Activated CD4-positive, CD25-positive, alpha-beta regulatory T cell treated with anti-CD3 and anti-CD28 coated beads, Interleukin-2, amount 50 U/mL, for 72 hours (primary cell): ENCODE measurements around the gene OS9.
"Not testable (repeated sequence)": the region's sequence is repeated elsewhere in the genome, so short reads cannot be mapped to it uniquely, and the experiment has no call there.

Source experiments
- DNase-seq: peaks from one replicate; pipeline ENCODE4 v3.0.0; 2021

Gene OS9, protein sequence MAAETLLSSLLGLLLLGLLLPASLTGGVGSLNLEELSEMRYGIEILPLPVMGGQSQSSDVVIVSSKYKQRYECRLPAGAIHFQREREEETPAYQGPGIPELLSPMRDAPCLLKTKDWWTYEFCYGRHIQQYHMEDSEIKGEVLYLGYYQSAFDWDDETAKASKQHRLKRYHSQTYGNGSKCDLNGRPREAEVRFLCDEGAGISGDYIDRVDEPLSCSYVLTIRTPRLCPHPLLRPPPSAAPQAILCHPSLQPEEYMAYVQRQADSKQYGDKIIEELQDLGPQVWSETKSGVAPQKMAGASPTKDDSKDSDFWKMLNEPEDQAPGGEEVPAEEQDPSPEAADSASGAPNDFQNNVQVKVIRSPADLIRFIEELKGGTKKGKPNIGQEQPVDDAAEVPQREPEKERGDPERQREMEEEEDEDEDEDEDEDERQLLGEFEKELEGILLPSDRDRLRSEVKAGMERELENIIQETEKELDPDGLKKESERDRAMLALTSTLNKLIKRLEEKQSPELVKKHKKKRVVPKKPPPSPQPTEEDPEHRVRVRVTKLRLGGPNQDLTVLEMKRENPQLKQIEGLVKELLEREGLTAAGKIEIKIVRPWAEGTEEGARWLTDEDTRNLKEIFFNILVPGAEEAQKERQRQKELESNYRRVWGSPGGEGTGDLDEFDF

GRCh38 chr12:57693659-57694458 is at the start of gene OS9:
OS9 (plus strand) TSS chr12:57694132; CDS start chr12:57694162, 30 bp downstream.
- peak; percentile 87 for DNase-seq

DNA sequence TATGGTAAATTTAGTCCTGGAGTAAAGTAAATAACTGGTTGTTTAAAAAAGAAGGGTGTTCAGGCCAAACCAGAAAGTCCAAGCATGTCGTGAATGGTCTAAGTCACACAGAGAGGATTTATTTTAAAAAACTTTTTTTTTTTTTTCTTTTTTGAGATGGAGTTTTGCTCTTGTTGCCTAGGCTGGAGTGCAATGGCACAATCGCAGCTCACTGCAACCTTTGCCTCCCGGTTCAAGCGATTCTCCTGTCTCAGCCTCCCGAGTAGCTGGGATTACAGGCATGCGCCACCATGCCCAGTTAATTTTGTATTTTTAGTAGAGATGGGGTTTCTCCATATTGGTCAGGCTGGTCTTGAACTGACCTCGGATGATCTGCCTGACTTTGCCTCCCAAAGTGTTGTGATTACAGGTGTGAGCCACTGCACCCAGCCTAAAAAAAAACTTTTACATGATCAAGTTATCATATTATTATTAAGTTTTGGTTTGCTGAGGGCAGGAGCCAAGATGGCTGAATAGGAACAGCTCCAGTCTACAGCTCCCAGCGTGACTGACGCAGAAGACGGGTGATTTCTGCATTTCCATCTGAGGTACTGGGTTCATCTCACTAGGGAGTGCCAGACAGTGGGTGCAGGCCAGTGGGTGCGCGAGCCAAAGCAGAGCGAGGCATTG is 47.8 kb upstream of the OS9 start:
- not testable (repeated sequence) for DNase-seq

GRCh38 chr12:57646659-57647049 is 47.3 kb upstream of the OS9 start:
- not testable (repeated sequence) for DNase-seq

DNA sequence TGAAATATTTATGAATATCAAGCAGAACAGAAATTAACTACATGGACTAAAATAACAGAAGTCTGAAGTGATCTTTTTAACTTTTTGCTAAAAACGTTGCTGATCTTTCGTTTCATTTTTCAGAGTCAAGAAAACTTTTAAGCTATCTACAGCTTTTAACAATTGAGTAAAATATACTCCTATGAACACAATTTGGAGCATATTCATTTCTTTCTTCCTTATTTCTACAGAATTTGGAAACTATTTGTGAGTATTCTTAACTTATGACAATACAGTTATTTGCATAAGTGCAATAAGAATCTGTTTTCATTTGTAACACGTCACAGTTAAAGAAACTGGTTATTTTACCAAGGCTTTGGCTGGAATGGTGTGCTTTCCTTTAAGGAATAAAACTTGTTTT is 39.9 kb upstream of the OS9 start:
- no peak for DNase-seq

GRCh38 chr12:57655541-57656240 is 38.2 kb upstream of the OS9 start:
- no peak for DNase-seq

- DNase-seq = not testable (repeated sequence)
These were observed 37.5 kb upstream of the OS9 start for GRCh38 chr12:57656408-57656807.

DNA sequence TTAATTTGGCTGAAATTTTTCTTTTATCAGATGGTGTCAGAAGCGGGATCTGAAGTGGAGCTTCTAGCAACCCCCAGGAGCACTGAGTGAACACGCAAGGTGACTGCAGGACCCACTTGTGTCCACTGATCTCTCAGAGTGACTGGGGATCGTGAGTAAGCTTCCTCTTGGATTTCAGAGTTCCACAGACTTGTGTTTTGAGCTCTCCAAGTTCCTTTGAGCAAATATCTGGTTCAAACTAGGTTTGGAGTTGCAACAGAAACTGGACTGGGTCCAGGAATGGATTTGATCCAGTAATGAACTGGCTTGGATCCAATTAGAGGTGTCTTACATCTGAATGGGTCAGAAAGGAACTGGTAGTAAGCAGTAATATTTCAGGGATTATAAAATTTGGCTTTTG is 36.2 kb upstream of the OS9 start:
- DNase-seq = no peak

DNA sequence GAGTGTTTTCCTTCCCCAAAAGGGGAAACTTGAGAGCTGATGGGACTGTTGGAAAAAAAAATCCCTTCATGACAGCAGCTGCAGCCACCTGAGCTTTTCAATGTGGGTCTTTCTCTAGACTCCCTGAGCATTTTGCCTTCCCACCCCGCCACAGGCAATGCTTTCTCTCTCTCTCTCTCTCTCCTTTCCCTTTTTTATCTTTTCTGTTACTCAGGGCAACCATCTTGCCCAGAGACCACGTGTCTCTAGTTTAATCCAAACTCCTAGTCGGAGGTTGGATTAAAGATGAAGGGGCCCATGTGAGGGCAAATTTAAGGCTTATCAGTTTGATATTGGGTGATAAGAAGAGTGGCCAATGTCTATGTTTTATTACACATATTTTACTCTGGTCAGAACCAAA is 35.0 kb upstream of the OS9 start:
- DNase-seq = no peak

GRCh38 chr12:57661376-57661775 is 32.6 kb upstream of the OS9 start:
- no peak for DNase-seq

GRCh38 chr12:57665066-57665820 is 28.7 kb upstream of the OS9 start:
- DNase-seq = not testable (repeated sequence)

GRCh38 chr12:57666897-57667296 is 27.0 kb upstream of the OS9 start:
- DNase-seq = no peak

DNA sequence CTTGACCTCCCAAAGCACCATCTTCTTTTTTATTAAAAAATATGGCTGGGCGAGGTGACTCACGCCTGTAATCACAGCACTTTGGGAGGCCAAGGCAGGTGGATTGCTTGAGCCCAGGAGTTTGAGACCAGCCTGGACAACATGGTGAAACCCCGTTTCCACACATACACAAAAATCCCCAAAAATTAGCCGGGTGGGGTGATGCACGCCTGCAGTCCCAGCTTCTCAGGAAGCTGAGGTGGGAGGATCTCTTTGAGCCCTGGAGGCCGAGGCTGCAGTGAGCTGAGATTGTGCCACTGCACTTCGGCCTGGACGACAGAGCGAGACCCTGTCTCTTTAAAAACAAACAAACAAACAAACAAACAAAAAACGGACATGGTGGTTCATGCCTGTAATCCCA is 24.2 kb upstream of the OS9 start:
- DNase-seq = not testable (repeated sequence)

GRCh38 chr12:57671811-57672210 is 22.1 kb upstream of the OS9 start:
- not testable (repeated sequence) for DNase-seq

DNA sequence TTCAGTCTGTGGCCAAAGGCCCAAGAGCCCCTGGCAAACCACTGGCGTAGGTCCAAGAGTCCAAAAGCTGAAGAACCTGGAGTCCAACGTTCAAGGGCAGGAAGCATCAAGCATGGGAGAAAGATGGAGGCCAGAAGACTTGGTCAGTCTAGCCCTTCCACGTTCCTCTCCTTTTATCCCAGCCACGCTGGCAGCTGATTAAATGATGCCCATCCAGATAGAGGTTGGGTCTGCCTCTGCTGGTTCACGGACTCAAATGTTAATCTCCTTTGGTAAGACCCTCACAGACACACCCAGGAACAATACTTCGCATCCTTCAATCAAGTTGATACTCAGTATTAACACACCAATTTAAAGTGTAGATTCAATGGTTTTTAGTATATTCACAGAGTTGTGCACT is 21.1 kb upstream of the OS9 start:
- DNase-seq = no peak

GRCh38 chr12:57674691-57675090 is 19.2 kb upstream of the OS9 start:
- no peak for DNase-seq

DNA sequence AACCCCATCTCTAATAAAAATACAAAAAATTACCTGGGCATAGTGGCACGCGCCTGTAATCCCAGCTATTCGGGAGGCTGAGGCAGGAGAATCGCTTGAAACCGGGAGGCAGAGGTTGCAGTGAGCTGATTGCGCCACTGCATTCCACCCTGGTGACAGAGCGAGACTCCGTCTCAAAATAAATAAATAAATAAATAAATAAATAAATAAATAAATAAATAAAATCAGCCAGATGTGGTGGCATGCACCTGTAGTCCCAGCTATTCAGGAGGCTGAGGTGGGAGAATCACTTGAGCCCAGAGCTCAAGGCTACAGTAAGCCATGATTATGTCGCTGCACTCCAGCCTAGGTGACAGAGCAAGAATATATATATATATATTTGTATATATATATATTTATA is 16.0 kb upstream of the OS9 start:
- DNase-seq = not testable (repeated sequence)

DNA sequence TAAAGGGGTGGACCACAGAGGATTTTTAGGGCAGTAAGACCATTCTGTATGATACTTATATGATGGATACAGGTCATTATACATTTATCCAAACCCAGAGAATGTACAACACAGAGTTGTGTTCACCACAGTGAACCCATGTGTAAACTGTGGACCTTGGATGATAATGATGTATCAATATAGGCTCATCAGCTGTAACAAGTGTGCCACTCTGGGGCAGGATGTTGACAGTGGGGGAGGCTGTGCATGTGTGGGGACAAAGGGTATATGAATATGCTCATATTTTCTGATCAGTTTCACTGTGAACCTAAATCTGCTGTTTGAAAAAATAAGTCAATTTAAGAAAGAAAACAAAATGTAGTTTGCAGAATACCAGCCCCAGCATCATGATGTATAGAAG is 14.2 kb upstream of the OS9 start:
- DNase-seq = no peak

GRCh38 chr12:57687862-57688261 is 6.1 kb upstream of the OS9 start:
- DNase-seq = no peak

DNA sequence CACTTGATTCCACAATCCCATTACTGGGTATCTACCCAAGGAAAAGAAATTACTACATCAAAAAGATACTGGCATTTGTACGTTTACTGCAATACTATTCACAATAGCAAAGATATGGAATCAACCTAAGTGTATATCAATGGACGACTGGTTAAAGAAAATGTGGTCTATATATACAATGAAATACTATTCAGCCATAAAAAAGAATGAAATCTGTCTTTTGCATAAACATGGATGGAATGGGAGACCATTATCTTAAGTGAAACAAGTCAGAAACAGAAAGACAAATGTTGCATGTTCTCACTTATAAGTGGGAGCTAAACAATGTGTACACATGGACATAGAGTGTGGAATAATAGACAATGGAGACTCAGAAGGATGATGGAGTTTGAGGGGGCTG is 5.0 kb upstream of the OS9 start:
- no peak for DNase-seq

DNA sequence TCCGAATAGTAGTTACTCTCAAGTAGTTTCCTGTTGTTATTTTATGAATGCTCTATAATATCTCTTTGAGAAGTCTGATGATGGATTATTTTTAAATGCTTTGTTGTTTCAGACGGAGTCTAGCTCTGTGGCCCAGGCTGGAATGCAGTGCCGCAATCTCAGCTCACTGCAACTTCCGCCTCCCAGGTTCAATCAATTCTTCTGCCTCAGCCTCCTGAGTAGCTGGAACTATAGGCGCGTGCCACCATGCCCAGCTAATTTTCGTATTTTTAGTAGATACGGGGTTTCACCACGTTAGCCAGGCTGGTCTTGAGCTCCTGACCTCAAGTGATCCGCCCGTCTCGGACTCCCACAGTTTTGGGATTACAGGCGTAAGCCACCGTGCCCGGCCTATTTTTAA is 1.4 kb upstream of the OS9 start:
- no peak for DNase-seq

- no peak for DNase-seq
These were observed 644 bp upstream of the OS9 start for GRCh38 chr12:57693317-57693658.
